ENCODE measurements around the gene HYI. TPM values are rescaled to one million over a fixed set of nuclear protein-coding genes. Genes with fewer than 3 reads are reported as not detected.

HYI gene
- total RNA-seq, 1 donor: 24.0 TPM

GRCh38 chr1:43443197-43443946, 10.4 kb downstream of the HYI start:
- no peak for TF ChIP-seq CTCF (IDR thresholded peaks at IDR 0.05; ENCODE audit: insufficient read depth, low read length)
- no peak overlapping the region for H3K4me3 ChIP-seq (ENCODE audit: low read depth, low read length)
- no peak for DNase-seq (ENCODE audit: low read depth)

- no peak for DNase-seq (ENCODE audit: low read depth)
- H3K4me3 ChIP-seq (ENCODE audit: low read depth, low read length): no peak overlapping the region
- TF ChIP-seq CTCF (IDR thresholded peaks at IDR 0.05; ENCODE audit: insufficient read depth, low read length): no peak
Observed at GRCh38 chr1:43442756-43443155, 11.0 kb downstream of the HYI start.

- no peak for DNase-seq (ENCODE audit: low read depth)
- H3K4me3 ChIP-seq (ENCODE audit: low read depth, low read length): no peak overlapping the region
- TF ChIP-seq CTCF (IDR thresholded peaks at IDR 0.05; ENCODE audit: insufficient read depth, low read length): no peak
Observed at GRCh38 chr1:43441894-43442637, 11.7 kb downstream of the HYI start.

GRCh38 chr1:43441166-43441893, 12.4 kb downstream of the HYI start:
- no peak for TF ChIP-seq CTCF (IDR thresholded peaks at IDR 0.05; ENCODE audit: insufficient read depth, low read length)
- H3K4me3 ChIP-seq (ENCODE audit: low read depth, low read length): no peak overlapping the region
- no peak for DNase-seq (ENCODE audit: low read depth)

- no peak for DNase-seq (ENCODE audit: low read depth)
- H3K4me3 ChIP-seq (ENCODE audit: low read depth, low read length): no peak overlapping the region
- TF ChIP-seq CTCF (IDR thresholded peaks at IDR 0.05; ENCODE audit: insufficient read depth, low read length): no peak
Observed at GRCh38 chr1:43440358-43440757, 13.4 kb downstream of the HYI start.

GRCh38 chr1:43439781-43440180, 13.9 kb downstream of the HYI start:
- no peak for DNase-seq (ENCODE audit: low read depth)
- no peak for TF ChIP-seq CTCF (IDR thresholded peaks at IDR 0.05; ENCODE audit: insufficient read depth, low read length)

More at GRCh38 chr1:43439781-43440180, 13.9 kb downstream of the HYI start:
- no peak overlapping the region for H3K4me3 ChIP-seq (ENCODE audit: low read depth, low read length)
